ENCODE data around the gene CTU2.

CTU2 gene

GRCh38 chr16:88731699-88732098 is 25.4 kb downstream of the CTU2 start:
- DNase-seq (ENCODE audit: low read depth in 1 of 2, low spot score in 1 of 2): no peak
- no peak overlapping the region for H3K27ac ChIP-seq (replicated peaks)
- no peak overlapping the region for H3K4me3 ChIP-seq (replicated peaks; ENCODE audit: insufficient read depth, low read length)
- no peaks in the 10 kb centered on the region for H3K27me3 ChIP-seq (ENCODE audit: insufficient read depth, poor library complexity, severe bottlenecking)
- TF ChIP-seq POLR2AphosphoS5 (IDR thresholded peaks at IDR 0.05; ENCODE audit: low read depth) (no peak), SPI1 (IDR thresholded peaks at IDR 0.05; ENCODE audit: borderline replicate concordance, low read depth) (no peak), REST (IDR thresholded peaks at IDR 0.05; ENCODE audit: insufficient replicate concordance, low read depth) (no peak), CTCF (IDR thresholded peaks at IDR 0.05; ENCODE audit: insufficient read depth, low read length) (no peak), GABPA (IDR thresholded peaks at IDR 0.05; ENCODE audit: low read depth) (no peak)

- no peak overlapping the region for H3K27ac ChIP-seq (replicated peaks)
- DNase-seq (ENCODE audit: low read depth in 1 of 2, low spot score in 1 of 2): no peak
- H3K27me3 ChIP-seq (ENCODE audit: insufficient read depth, poor library complexity, severe bottlenecking): no peaks in the 10 kb centered on the region
- H3K4me3 ChIP-seq (replicated peaks; ENCODE audit: insufficient read depth, low read length): no peak overlapping the region
- no peak for TF ChIP-seq SPI1 (IDR thresholded peaks at IDR 0.05; ENCODE audit: borderline replicate concordance, low read depth)
- no peak for TF ChIP-seq GABPA (IDR thresholded peaks at IDR 0.05; ENCODE audit: low read depth)
- TF ChIP-seq CTCF (IDR thresholded peaks at IDR 0.05; ENCODE audit: insufficient read depth, low read length): no peak
- TF ChIP-seq REST (IDR thresholded peaks at IDR 0.05; ENCODE audit: insufficient replicate concordance, low read depth): no peak
- TF ChIP-seq POLR2AphosphoS5 (IDR thresholded peaks at IDR 0.05; ENCODE audit: low read depth): no peak
These were observed 26.1 kb downstream of the CTU2 start for GRCh38 chr16:88732172-88732960.

- TF ChIP-seq REST (IDR thresholded peaks at IDR 0.05; ENCODE audit: insufficient replicate concordance, low read depth) (no peak), POLR2AphosphoS5 (IDR thresholded peaks at IDR 0.05; ENCODE audit: low read depth) (no peak), SPI1 (IDR thresholded peaks at IDR 0.05; ENCODE audit: borderline replicate concordance, low read depth) (no peak), CTCF (IDR thresholded peaks at IDR 0.05; ENCODE audit: insufficient read depth, low read length) (no peak), GABPA (IDR thresholded peaks at IDR 0.05; ENCODE audit: low read depth) (no peak)
- Histone ChIP-seq H3K4me3 (replicated peaks; ENCODE audit: insufficient read depth, low read length) (no peak overlapping the region), H3K27ac (replicated peaks) (no peak overlapping the region), H3K27me3 (ENCODE audit: insufficient read depth, poor library complexity, severe bottlenecking) (no peaks in the 10 kb centered on the region)
- DNase-seq (ENCODE audit: low read depth in 1 of 2, low spot score in 1 of 2): no peak
These were observed 26.6 kb downstream of the CTU2 start for GRCh38 chr16:88732961-88733294.

Measured in HL-60 (cell line).